NB4 (cell line): ENCODE results near the gene SRSF2.
"Not testable (repeated sequence)": the region's sequence is repeated elsewhere in the genome, so short reads cannot be mapped to it uniquely, and the experiment has no call there.

Source experiments
- DNase-seq: peaks from one replicate; pipeline ENCODE4 v3.0.0; 2010; ENCODE audit warnings: low read depth
- H3K4me3 ChIP-seq: one replicate; pipeline ENCODE4 v1.5.1; 2011; ENCODE audit warnings: mild to moderate bottlenecking, low read depth, low read length, moderate library complexity
- CTCF ChIP-seq: IDR thresholded peaks from one replicate; pipeline ENCODE4 v1.5.1; 2012; ENCODE audit warnings: low read depth, low read length
- MAX ChIP-seq: IDR thresholded peaks from 2 replicates; pipeline ENCODE4 v1.6.1; 2011; ENCODE audit warnings: low read depth, low read length
- MYC ChIP-seq: IDR thresholded peaks from 2 replicates; pipeline ENCODE4 v1.6.1; 2011; ENCODE audit warnings: low read depth, low read length
- POLR2A ChIP-seq: IDR thresholded peaks from 2 replicates; pipeline ENCODE4 v1.6.1; 2011; ENCODE audit warnings: mild to moderate bottlenecking; ENCODE audit not compliant: insufficient read length; ENCODE audit errors: extremely low read depth

Gene SRSF2

GRCh38 chr17:76704805-76705204 lies 32.3 kb downstream of the SRSF2 start:
- H3K4me3 ChIP-seq: no peak overlapping the region
- no peak for DNase-seq
- TF ChIP-seq MAX (no peak), POLR2A (no peak), CTCF (no peak), MYC (no peak)

DNA sequence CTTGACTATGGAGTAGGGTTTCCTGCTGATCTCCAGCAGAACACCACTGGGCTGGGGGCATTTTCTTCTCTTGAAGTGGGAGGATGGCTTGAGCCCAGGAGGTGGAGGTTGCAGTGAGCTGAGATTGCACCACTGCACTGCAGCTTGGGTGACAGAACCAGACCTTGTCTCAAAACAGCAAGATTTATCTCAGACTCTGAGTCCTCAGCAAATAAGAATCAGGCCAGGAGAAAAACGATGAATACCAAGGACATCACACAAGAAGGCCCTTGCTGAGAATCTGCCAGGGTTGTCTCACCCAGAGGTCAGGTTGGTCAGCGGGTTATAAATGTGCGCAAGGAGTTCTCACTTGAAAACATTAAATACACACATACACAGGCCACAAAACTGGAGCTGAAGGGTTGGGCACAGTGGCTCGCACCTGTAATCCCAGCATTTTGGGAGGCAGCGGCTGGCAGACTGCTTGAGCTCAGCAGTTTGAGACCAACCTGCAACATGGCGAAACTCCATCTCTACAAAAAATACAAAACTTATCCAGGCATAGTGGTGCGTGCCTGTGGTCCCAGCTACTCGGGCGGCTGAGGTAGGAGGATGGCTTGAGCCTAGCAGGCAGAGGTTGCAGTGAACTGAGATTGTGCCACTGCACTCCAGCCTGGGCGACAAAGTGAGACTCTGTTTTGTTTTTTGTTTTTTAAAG lies 34.0 kb downstream of the SRSF2 start:
- TF ChIP-seq MYC (no peak), POLR2A (no peak)
- no peak overlapping the region for H3K4me3 ChIP-seq
- no peak for DNase-seq

GRCh38 chr17:76702076-76702475 lies 35.1 kb downstream of the SRSF2 start:
- no peak overlapping the region for H3K4me3 ChIP-seq
- no peak for TF ChIP-seq CTCF
- no peak for TF ChIP-seq MYC
- no peak for TF ChIP-seq MAX
- no peak for TF ChIP-seq POLR2A
- DNase-seq: no peak

DNA sequence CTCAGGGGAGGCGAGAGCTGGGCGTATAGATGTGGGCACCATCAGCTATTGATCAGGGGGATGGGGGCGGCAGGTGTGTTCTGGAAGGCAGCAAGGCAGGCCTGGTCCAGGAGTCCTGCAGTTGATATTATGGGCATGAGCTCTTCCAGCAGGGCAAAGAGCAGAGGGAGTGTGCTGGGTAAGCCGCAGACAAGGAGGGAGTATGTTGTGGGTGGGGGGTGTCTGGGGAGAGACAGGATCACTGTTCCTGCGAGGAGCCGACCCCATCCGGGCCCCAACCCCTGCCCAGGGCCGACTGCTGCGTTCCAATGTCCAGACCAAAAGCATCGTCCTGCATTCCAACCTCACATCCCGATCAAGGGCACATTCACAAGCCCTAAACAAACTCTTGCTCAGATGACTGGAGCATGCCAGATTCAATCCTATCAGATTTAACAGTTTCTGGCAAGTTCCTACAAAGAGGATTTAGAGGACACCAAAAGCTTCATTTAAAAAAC lies 35.6 kb downstream of the SRSF2 start:
- H3K4me3 ChIP-seq: no peak overlapping the region

DNA sequence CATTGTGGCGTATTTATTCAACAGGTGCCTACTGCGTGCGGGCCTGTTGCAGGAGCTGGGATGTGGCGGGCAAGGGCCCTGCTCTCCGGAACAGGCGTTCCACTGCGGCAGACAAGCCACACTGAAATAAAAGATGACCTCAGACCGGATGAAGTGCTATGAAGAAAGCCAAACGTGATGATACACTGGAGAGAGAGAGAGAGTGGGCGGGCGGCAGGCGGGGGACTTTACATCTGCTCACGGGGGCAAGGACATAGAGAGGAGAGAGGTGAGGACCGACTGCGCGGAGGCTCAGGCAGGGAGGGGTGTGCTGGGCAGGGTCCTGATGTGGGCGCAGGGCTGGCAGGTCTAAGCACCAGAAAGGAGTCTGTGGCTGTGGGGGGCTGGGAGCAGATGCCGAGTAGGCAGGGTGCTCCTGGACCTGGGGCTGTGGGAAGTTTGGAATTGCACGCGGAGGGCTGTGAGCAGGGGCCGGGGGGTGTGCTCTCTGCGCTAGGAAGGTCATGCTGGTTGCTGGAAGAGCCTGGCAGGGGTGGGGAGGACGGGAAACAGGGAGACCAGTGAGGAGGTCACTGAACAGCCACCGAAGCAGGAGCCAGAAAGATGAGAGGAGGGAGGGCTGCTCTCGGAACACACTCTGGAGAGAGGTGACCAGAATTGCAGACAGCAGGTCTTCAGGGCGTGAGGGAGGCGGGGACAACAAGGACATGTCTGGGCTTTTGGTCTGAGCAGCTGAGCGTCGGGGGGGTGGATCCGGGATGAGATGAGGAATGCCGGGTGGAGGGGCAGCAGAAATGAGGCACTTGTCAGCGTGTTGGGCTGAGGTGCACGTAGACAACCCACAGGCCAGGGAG lies 36.3 kb downstream of the SRSF2 start:
- peak; percentile 61 for DNase-seq
- H3K4me3 ChIP-seq: no peak overlapping the region
- TF ChIP-seq POLR2A (no peak), MYC (no peak), CTCF (no peak), MAX (no peak)

More for the DNA sequence above, 35.6 kb downstream of the SRSF2 start:
- DNase-seq: no peak
- TF ChIP-seq MAX: no peak
- no peak for TF ChIP-seq POLR2A
- no peak for TF ChIP-seq CTCF
- no peak for TF ChIP-seq MYC

- H3K4me3 ChIP-seq: no peak overlapping the region
- TF ChIP-seq MYC (no peak), POLR2A (no peak), CTCF (no peak), MAX (no peak)
- no peak for DNase-seq
Observed at GRCh38 chr17:76700270-76700616, 36.9 kb downstream of the SRSF2 start.

- H3K4me3 ChIP-seq, DNase-seq: not testable (repeated sequence)
Observed at GRCh38 chr17:76698466-76698977, 38.6 kb downstream of the SRSF2 start.
